ENCODE data around the gene DHRS3. TPM values are rescaled to one million over a fixed set of nuclear protein-coding genes. Genes with fewer than 3 reads are reported as not detected.
A peak's percentile ranks its signal among the peaks of the same experiment; 100 is the strongest.

DHRS3 gene
- total RNA-seq, 1 experiment from 2014 or later = 59.4 TPM

DNA sequence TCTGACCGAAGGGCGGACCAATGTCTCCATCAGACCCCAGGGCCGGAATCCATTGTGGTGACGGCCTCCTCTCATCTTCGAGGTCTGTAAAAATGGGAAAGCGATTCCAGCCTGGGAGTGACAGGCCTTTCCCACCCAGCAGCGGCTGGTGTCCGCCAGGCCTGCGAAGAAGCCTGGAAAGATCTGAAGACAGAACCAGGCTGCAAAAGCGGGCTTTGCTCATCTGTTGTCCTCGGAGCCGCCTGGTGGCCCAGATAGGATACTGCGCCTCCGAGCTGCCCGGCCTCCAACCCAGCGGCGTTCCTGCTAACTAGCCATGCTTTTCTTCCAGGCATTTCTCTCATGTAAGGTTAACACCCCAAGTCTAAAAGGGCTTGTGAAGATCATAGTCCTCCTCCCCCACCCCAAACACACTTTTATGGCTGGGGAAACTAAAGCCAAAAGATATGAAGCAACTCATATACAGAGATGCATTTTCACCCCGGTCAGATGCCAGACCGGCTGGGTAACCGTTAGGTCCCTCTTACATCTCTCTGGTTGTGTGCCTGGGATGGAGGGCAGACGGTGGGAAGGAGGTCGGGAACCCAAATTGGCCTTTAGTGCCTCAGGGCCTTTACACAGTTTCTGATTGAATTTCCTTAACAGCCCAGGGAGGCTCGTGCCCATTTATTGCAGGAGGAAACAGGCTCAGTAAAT is 1.9 kb upstream of the DHRS3 start:
- Histone ChIP-seq H3K4me1 (peaks cover 4% of the 10 kb centered on the region; the same call in 1 of the 2 replicates), H3K27me3 (replicated peaks; ENCODE audit: control insufficient read depth, insufficient read depth, low read length) (no peaks in the 10 kb centered on the region), H3K36me3 (ENCODE audit: control insufficient read depth, insufficient read depth, low read length) (no peaks in the 10 kb centered on the region), H3K9me3 (no peaks in the 10 kb centered on the region), H3K4me3 (ENCODE audit: low read depth, low read length) (peak overlapping the region; percentile 89)
- DNase-seq = peak; percentile 83 to 87
- POLR2A ChIA-PET = no interaction called here
- H3K27ac Mint-ChIP-seq (ENCODE audit: unreplicated experiment) = peak overlapping the region; percentile 96
- no TSS peak for BruUV-seq (replicated peaks)
- no peaks in the 10 kb centered on the region for H3K9me3 Mint-ChIP-seq (ENCODE audit: unreplicated experiment)
- intact Hi-C loops (cut with micrococcal nuclease; ENCODE audit: unreplicated experiment) = loop anchor here (1.0 to 5.0 kb wide), 8 partner anchors 19 to 348 kb away; no protein-coding TSS in a partner anchor
- H3K27me3 Mint-ChIP-seq (ENCODE audit: insufficient read depth, unreplicated experiment) = no peaks in the 10 kb centered on the region
- TF ChIP-seq, protein P1, sequence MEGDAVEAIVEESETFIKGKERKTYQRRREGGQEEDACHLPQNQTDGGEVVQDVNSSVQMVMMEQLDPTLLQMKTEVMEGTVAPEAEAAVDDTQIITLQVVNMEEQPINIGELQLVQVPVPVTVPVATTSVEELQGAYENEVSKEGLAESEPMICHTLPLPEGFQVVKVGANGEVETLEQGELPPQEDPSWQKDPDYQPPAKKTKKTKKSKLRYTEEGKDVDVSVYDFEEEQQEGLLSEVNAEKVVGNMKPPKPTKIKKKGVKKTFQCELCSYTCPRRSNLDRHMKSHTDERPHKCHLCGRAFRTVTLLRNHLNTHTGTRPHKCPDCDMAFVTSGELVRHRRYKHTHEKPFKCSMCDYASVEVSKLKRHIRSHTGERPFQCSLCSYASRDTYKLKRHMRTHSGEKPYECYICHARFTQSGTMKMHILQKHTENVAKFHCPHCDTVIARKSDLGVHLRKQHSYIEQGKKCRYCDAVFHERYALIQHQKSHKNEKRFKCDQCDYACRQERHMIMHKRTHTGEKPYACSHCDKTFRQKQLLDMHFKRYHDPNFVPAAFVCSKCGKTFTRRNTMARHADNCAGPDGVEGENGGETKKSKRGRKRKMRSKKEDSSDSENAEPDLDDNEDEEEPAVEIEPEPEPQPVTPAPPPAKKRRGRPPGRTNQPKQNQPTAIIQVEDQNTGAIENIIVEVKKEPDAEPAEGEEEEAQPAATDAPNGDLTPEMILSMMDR (IDR thresholded peaks at IDR 0.05; ENCODE audit: insufficient read depth in 1 of 2, low read depth in 1 of 2, low read length in 1 of 2, severe bottlenecking in 1 of 2, unreplicated experiment in 1 of 2) = peak; percentile 86 to 94
- H3K36me3 Mint-ChIP-seq (ENCODE audit: insufficient read depth, unreplicated experiment) = peaks cover 35% of the 10 kb centered on the region
- peak overlapping the region; percentile 93 for H3K4me3 Mint-ChIP-seq (ENCODE audit: unreplicated experiment)
- CTCF ChIA-PET = interaction anchor here (0.6 to 2.0 kb wide), 5 partner anchors 16 to 306 kb away, joined by 3 to 8 read pairs (median 6); no protein-coding TSS in a partner anchor
- H3K4me1 Mint-ChIP-seq (ENCODE audit: low read depth, unreplicated experiment) = peaks cover 2% of the 10 kb centered on the region

DNA sequence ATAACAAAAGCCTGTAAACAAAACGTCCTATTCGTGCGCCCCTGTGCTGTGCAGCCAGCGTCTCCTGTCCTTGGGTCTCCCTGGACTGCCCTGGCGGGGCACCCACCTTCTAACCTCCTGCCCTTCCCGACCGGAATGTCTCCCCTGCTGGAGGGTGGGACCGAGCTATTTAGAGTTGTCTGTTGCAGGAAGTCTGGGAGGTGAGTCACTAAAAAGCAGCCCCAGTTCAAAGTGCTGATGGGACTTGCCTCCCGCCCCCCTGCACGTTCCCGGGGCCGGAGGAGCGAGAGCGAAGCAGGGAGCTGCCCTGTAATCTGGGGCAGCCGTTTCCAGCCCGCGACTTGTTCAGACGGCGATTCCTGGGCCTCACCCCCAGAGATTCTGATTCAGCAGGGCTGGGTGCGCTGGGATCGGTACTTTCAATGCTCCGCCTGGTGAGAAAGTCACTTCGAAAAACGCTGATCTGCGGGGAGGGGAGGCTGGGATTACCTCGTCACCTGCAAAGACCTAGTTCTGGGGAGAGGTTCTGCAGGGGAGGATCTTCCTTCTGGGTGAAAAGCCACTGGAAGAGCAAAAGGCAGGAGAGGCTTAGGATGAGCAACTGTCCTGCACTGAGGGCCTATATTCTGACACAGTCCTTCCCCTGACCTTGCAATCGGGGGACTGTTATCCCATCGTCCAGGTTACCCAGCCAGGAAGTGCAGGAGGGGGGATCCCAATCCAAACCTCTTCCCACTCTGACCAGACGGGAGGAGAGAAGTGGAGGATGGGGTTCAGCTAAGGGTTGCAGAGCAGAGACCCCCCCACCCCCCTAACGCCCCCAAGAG is 1.2 kb upstream of the DHRS3 start:
- intact Hi-C loops (cut with micrococcal nuclease; ENCODE audit: unreplicated experiment) = loop anchor here (1.0 to 5.0 kb wide), 8 partner anchors 18 to 347 kb away; no protein-coding TSS in a partner anchor
- no TSS peak for BruUV-seq (replicated peaks)
- CTCF ChIA-PET = interaction anchor here (0.6 to 2.0 kb wide), 10 partner anchors 15 to 342 kb away, joined by 3 to 8 read pairs (median 3); no protein-coding TSS in a partner anchor
- H3K9me3 Mint-ChIP-seq (ENCODE audit: unreplicated experiment) = no peaks in the 10 kb centered on the region
- H3K4me3 Mint-ChIP-seq (ENCODE audit: unreplicated experiment) = peak overlapping the region; percentile 93
- H3K4me1 Mint-ChIP-seq (ENCODE audit: low read depth, unreplicated experiment) = peaks cover 9% of the 10 kb centered on the region
- H3K27ac Mint-ChIP-seq (ENCODE audit: unreplicated experiment) = peak overlapping the region; percentile 96
- Histone ChIP-seq H3K36me3 (ENCODE audit: control insufficient read depth, insufficient read depth, low read length) (no peaks in the 10 kb centered on the region), H3K27me3 (replicated peaks; ENCODE audit: control insufficient read depth, insufficient read depth, low read length) (no peaks in the 10 kb centered on the region), H3K9me3 (no peaks in the 10 kb centered on the region), H3K4me1 (peaks cover 9% of the 10 kb centered on the region), H3K4me3 (ENCODE audit: low read depth, low read length) (peak overlapping the region; percentile 89)
- TF ChIP-seq, protein P1 (IDR thresholded peaks at IDR 0.05; ENCODE audit: insufficient read depth in 1 of 2, low read depth in 1 of 2, low read length in 1 of 2, severe bottlenecking in 1 of 2, unreplicated experiment in 1 of 2) = no peak
- no peaks in the 10 kb centered on the region for H3K27me3 Mint-ChIP-seq (ENCODE audit: insufficient read depth, unreplicated experiment)
- POLR2A ChIA-PET = interaction anchor here (0.7 to 1.2 kb wide), 3 partner anchors 28 to 263 kb away, joined by 3 to 5 read pairs (median 3); no protein-coding TSS in a partner anchor
- peak; percentile 82 to 90 for DNase-seq
- H3K36me3 Mint-ChIP-seq (ENCODE audit: insufficient read depth, unreplicated experiment) = peaks cover 41% of the 10 kb centered on the region

DNA sequence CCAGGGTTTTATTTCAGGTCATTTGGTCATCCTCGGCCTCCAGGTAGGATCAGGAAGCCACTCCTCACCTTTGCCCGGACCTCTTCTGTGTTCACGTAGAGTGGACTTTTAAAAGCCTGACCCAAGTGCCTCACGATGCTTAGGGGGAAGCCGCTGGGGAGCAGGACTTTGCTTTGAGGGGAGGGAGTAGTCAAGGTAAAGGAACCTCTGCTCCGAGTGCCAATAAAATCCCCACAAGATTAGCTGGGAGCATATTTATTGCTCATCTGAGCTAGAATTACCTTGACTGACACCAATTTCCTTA is 603 bp upstream of the DHRS3 start:
- Mint-ChIP-seq H3K9me3 (ENCODE audit: unreplicated experiment) (no peaks in the 10 kb centered on the region), H3K4me3 (ENCODE audit: unreplicated experiment) (peak overlapping the region; percentile 93), H3K27ac (ENCODE audit: unreplicated experiment) (peak overlapping the region; percentile 96), H3K27me3 (ENCODE audit: insufficient read depth, unreplicated experiment) (no peaks in the 10 kb centered on the region), H3K36me3 (ENCODE audit: insufficient read depth, unreplicated experiment) (peaks cover 41% of the 10 kb centered on the region), H3K4me1 (ENCODE audit: low read depth, unreplicated experiment) (peaks cover 9% of the 10 kb centered on the region)
- TSS peak; percentile 3 for BruUV-seq (replicated peaks)
- ChIA-PET CTCF (interaction anchor here (0.6 to 2.0 kb wide), 8 partner anchors 14 to 342 kb away, joined by 3 to 8 read pairs (median 3); no protein-coding TSS in a partner anchor), POLR2A (interaction anchor here (1.2 kb wide), 1 partner anchor 28 kb away, joined by 5 read pairs; no protein-coding TSS in a partner anchor)
- H3K4me1 ChIP-seq = peaks cover 15% of the 10 kb centered on the region
- TF ChIP-seq, protein P1 (IDR thresholded peaks at IDR 0.05; ENCODE audit: insufficient read depth in 1 of 2, low read depth in 1 of 2, low read length in 1 of 2, severe bottlenecking in 1 of 2, unreplicated experiment in 1 of 2) = no peak
- H3K36me3 ChIP-seq (ENCODE audit: control insufficient read depth, insufficient read depth, low read length) = no peaks in the 10 kb centered on the region
- no peak for DNase-seq
- H3K27me3 ChIP-seq (replicated peaks; ENCODE audit: control insufficient read depth, insufficient read depth, low read length) = no peaks in the 10 kb centered on the region
- peak overlapping the region; percentile 89 for H3K4me3 ChIP-seq (ENCODE audit: low read depth, low read length)
- H3K9me3 ChIP-seq = no peaks in the 10 kb centered on the region
- intact Hi-C loops (cut with micrococcal nuclease; ENCODE audit: unreplicated experiment) = loop anchor here (2.0 to 5.0 kb wide), 4 partner anchors 36 to 156 kb away; no protein-coding TSS in a partner anchor

All from Caco-2 (cell line).